KG1 (cell line): ENCODE data around the gene CABLES2.

Experiments
- DNase-seq: peaks from one replicate; lab custom pipeline; 2025; lab: John Stamatoyannopoulos, UW

The CABLES2 gene

DNA sequence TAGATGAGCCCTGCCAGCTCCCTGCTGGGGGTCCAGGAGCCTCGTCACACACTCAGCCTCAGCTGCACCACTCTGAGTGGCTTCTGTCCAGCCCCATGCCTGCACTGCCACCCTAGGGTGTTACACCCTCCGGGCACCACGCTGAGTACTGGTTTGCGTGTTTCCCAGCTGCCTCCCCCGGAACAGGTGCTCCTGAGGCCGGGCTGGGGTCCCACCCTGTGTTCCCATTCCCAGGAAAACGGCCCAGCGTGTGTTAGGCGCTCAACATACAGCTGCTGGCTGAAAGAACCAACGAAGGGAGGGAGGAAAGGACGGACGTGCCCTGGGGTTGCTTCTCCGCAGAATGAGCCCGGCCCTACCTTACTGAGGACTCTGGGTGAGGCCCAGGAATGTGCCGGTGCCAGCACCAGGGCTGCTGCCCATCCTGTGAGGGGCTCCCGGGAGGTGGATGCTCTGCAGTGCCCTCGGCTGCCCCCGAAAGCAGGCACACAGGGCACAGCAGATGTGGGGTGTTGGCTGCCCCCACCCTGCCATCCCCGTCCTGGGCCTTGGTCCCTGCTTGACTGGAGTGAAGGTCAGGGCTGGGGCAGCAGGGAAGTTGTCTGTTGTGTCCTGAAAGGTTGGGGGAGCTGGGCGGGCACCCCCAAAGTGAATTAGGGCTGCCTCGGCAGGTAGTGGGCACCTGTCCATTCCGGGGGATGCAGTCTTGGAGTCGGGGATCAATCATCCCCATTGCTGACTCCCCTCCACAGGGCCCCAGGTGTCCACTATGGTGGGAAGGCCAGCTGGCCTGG lies 56.3 kb downstream of the CABLES2 start:
- no peak for DNase-seq

- no peak for DNase-seq
Observed at GRCh38 chr20:62350098-62350628, 56.9 kb downstream of the CABLES2 start.

DNA sequence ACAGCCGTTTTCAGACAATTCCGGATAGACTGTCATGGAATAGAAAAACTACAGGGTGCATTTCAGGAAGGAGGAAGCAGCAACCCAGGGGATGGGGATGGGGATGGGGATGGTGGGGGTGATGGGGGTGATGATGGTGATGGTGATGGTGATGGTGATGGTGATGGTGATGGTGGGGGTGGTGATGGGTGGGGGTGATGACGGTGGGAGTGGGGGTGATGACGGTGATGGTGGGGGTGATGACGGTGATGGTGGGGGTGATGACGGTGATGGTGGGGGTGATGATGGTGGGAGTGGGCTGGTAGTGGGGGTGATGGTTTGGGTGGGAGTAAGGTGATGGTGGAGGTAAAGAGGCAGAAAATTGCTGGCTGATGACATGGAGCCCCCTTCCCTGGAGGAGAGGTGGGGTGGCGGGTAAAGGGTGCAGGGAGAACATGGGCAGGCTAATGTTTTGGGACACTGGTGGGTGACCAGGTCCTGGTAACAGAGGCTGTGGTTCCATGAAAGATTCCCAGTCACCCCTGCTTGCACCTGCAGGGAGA lies 57.5 kb downstream of the CABLES2 start:
- no peak for DNase-seq

DNA sequence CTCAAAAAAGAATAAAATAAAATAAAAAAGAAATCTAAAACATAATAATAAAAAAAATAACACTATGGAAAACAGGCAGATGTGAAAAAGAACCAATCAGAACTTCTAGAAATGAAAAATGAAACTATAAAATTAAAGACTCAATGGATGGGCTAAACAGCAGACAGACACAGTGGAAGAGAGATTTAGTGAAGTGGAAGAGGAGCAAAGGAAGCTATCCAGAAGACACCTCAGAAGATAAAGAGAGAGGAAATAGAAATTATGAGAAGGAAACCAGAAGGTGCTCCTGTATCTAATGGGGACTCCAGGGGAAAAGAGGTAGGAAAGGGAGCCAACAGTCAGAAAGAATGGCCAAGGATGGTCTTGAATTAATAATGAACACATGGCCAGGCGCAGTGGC lies 58.5 kb downstream of the CABLES2 start:
- DNase-seq: no peak

DNA sequence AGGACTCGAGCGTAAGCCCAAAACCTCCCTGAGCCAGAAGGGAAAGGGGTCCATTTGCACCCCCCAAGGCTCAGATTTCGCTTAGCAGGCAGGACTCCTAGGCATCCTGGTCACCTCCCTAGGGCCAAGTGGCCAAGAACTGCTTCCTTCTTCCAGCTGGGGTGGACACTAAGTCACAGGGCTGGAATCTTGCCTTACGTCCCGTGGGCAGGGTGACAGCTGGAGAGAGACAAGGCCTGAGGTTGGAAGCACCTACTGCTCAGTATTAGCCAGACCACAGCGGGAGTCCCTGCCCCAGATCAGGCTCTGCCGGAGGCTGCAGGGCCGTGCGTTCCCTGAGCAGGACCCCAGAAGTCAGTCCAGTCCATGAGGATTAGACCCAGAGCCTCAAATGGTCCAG lies 59.6 kb downstream of the CABLES2 start:
- DNase-seq: no peak

- no peak for DNase-seq
Observed at GRCh38 chr20:62347151-62347404, 60.0 kb downstream of the CABLES2 start.

GRCh38 chr20:62346398-62347150 lies 60.5 kb downstream of the CABLES2 start:
- DNase-seq: no peak

DNA sequence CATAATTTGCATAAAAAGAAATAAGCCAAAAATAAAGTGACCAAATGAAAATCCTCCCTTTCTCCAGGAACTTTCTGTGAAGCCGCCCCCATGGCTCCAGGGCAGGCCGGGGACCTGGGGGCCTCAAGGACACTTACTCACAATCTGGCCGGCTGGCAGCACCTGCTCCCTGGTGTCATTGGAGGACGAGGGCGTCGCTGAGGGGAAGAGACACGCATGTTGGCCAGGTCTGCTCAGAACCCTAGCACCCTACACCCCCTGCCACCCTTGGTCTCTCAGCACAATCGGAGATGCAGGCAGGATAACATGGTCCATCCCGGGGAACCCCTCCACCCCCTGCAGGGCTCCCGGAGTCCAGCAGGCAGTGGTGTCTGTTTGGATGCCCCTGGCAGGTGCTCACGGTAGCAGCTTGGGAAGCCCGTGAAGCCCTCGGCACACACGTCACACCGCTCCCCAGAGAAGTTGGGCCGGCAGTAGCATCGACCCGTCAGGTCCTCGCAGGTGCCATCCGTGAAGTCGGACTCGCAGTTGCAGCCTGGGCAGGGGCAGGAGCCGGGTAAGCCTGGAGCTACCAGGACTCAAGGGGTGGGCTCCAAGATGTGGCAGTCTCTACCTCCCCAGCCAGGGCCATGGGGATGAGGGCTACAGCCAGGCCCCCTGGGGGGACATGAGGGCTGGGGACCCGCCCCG lies 61.3 kb downstream of the CABLES2 start:
- no peak for DNase-seq

DNA sequence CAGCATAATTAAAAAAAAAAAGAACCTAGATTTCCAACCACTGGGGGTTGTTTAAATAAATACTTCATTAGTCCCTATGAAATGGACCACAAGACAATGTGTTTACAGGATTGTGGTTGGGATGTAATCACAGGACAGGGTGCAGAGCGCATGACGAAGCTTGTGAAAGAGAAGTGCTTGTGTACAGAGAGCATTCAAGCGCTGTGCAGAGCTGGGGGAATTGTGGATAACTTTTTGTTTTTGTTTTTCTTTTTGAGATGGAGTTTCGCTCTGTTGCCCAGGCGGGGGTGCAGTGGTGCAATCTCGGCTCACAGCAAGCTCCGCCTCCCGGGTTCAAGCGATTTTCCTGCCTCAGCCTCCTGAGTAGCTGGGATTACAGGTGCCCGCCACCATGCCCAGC lies 62.3 kb downstream of the CABLES2 start:
- no peak for DNase-seq

- DNase-seq: no peak
Observed at GRCh38 chr20:62344092-62344491, 63.0 kb downstream of the CABLES2 start.

GRCh38 chr20:62342910-62343309 lies 64.2 kb downstream of the CABLES2 start:
- DNase-seq: no peak

- DNase-seq: no peak
Observed at GRCh38 chr20:62339647-62340062, 67.4 kb downstream of the CABLES2 start.
